ENCODE measurements around the gene LGR5. TPM values are rescaled to one million over a fixed set of nuclear protein-coding genes. Genes with fewer than 3 reads are reported as not detected.

The LGR5 gene, protein sequence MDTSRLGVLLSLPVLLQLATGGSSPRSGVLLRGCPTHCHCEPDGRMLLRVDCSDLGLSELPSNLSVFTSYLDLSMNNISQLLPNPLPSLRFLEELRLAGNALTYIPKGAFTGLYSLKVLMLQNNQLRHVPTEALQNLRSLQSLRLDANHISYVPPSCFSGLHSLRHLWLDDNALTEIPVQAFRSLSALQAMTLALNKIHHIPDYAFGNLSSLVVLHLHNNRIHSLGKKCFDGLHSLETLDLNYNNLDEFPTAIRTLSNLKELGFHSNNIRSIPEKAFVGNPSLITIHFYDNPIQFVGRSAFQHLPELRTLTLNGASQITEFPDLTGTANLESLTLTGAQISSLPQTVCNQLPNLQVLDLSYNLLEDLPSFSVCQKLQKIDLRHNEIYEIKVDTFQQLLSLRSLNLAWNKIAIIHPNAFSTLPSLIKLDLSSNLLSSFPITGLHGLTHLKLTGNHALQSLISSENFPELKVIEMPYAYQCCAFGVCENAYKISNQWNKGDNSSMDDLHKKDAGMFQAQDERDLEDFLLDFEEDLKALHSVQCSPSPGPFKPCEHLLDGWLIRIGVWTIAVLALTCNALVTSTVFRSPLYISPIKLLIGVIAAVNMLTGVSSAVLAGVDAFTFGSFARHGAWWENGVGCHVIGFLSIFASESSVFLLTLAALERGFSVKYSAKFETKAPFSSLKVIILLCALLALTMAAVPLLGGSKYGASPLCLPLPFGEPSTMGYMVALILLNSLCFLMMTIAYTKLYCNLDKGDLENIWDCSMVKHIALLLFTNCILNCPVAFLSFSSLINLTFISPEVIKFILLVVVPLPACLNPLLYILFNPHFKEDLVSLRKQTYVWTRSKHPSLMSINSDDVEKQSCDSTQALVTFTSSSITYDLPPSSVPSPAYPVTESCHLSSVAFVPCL
- 1 to 10 TPM in 1 of 4 donors, under 1 TPM in 1, not detected in 2; 0.19 to 2.4 TPM for total RNA-seq

DNA sequence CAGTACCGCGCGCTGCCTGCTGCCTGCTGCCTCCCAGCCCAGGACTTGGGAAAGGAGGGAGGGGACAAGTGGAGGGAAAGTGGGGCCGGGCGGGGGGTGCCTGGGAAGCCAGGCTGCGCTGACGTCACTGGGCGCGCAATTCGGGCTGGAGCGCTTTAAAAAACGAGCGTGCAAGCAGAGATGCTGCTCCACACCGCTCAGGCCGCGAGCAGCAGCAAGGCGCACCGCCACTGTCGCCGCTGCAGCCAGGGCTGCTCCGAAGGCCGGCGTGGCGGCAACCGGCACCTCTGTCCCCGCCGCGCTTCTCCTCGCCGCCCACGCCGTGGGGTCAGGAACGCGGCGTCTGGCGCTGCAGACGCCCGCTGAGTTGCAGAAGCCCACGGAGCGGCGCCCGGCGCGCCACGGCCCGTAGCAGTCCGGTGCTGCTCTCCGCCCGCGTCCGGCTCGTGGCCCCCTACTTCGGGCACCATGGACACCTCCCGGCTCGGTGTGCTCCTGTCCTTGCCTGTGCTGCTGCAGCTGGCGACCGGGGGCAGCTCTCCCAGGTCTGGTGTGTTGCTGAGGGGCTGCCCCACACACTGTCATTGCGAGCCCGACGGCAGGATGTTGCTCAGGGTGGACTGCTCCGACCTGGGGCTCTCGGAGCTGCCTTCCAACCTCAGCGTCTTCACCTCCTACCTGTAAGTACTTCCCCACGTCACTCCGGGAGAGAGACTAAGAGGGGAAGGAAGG, at the start of gene LGR5:
Gene LGR5 (plus strand): TSS at position 186 of the 732 bp plus-strand sequence. CDS start 283 bp downstream, at position 469.
- DNase-seq (ENCODE audit: low spot score): no peak
- TF ChIP-seq, protein P1, sequence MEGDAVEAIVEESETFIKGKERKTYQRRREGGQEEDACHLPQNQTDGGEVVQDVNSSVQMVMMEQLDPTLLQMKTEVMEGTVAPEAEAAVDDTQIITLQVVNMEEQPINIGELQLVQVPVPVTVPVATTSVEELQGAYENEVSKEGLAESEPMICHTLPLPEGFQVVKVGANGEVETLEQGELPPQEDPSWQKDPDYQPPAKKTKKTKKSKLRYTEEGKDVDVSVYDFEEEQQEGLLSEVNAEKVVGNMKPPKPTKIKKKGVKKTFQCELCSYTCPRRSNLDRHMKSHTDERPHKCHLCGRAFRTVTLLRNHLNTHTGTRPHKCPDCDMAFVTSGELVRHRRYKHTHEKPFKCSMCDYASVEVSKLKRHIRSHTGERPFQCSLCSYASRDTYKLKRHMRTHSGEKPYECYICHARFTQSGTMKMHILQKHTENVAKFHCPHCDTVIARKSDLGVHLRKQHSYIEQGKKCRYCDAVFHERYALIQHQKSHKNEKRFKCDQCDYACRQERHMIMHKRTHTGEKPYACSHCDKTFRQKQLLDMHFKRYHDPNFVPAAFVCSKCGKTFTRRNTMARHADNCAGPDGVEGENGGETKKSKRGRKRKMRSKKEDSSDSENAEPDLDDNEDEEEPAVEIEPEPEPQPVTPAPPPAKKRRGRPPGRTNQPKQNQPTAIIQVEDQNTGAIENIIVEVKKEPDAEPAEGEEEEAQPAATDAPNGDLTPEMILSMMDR (IDR thresholded peaks at IDR 0.05): no peak
- peak; percentile 49 for ATAC-seq (ENCODE audit: low FRiP score)

DNA sequence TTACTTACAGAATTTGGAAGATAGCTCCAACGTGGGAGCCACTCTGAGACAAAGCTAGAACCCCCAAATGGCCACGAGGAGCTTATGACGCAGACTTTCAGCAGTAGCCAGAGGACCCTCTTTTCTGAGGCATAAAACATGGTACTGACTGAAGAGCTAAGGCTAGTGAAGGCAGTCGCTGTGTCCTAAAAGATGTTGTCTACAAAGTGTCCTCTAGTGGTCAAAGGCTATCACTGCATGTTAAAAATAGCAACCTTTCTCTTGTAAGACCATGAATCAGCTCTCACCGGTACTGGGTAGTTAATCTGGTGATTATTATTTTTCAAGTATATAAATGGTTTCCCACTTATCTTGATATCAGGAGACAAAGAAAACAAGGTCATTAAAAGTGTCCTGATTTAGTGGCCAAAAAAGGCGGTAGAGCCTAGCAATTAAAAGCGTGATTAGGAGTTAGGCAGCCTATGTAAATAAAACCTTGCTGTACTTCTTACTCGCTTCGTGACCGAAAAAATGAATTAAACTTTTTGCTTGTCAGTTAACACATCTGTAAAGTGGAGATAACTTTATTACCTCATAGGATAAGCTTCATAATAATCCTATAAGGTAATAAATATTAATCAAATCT, 47.0 kb upstream of the LGR5 start:
- peak; percentile 80 for ATAC-seq (ENCODE audit: low FRiP score)
- TF ChIP-seq, protein P1 (IDR thresholded peaks at IDR 0.05): peak in 1 of 3 donors; percentile 66
- DNase-seq (ENCODE audit: low spot score): no peak

GRCh38 chr12:71393625-71394024, 46.0 kb upstream of the LGR5 start:
- DNase-seq (ENCODE audit: low spot score) (no peak), ATAC-seq (ENCODE audit: low FRiP score) (no peak)
- TF ChIP-seq, protein P1 (IDR thresholded peaks at IDR 0.05): no peak

DNA sequence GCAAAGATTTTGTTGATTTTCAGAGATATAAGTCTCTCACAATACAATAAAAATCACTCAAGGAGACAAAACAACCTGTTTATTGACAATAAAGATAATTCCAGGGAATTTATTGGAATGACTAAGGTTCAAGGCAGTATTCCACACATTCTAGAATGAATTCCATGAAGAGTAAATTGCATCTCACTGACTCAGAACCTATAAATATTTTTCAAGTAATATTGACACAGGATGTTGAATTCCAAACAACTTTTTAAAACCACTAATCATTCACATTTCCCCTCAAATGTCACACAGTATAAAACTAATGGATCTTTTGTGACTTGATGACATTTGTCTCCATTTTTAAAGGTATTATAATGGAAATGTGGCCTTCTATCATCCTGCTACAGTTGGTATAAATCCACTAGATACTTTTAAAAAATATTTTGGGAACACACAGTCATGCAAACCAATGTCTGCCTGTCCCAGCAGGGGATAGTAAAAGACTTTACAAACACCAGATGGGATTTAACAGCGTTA, 42.1 kb upstream of the LGR5 start:
- TF ChIP-seq, protein P1 (IDR thresholded peaks at IDR 0.05): no peak
- DNase-seq (ENCODE audit: low spot score) (no peak), ATAC-seq (ENCODE audit: low FRiP score) (no peak)

DNA sequence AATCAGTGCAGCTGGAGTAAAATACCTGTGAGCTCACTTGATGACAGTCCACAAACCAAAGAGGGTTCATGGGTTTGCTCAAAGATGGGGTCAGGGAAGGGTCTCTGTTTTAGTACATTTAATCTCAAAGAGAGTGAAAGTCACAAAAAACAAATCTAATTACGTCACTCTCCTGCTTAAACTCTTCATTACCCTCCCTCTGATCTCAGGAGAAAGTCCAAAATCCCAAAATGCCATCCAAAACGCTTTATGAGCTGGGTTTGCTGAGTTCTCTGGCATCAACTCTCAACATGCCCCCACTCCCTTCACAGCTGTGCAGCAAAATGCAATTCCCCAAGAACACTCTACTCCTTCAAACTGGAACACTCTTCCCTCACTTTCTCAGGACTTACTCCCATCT, 40.4 kb upstream of the LGR5 start:
- no peak for ATAC-seq (ENCODE audit: low FRiP score)
- no peak for DNase-seq (ENCODE audit: low spot score)
- TF ChIP-seq, protein P1 (IDR thresholded peaks at IDR 0.05): no peak

DNA sequence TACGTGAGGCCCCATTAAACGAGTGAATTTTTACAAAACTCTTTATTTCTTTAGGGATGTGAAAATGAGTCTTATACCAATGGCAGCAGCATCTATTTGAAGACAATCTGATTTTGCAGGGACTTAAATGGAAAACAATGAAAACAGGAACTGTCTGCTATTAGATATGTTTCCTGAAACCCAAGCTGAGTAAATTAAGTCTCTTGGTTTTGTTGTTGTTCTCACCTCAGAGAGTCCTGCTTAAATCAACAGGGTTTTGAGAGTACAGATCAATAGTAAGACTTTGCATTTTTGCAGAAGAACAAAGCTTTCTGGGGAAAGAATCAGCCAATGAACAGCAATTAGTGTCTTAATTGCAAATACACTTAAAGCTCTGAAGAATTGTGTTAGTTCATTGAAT, 39.1 kb upstream of the LGR5 start:
- DNase-seq (ENCODE audit: low spot score) (no peak), ATAC-seq (ENCODE audit: low FRiP score) (no peak)
- TF ChIP-seq, protein P1 (IDR thresholded peaks at IDR 0.05): no peak

Measured in omental fat pad (tissue), 4 donors.